Endometrial microvascular endothelial cells (primary cell): ENCODE measurements around the gene DBI. TPM values are rescaled to one million over a fixed set of nuclear protein-coding genes. Genes with fewer than 3 reads are reported as not detected.
"Not testable (repeated sequence)": the region's sequence is repeated elsewhere in the genome, so short reads cannot be mapped to it uniquely, and the experiment has no call there.

Experiments used
- in situ Hi-C: cut with HindIII; loops from 2 replicates; pipeline ENCODE4 v1.10.0; 2017; ENCODE audit warnings: low sequenced_read_pairs, low pct_unique_long_range_greater_than_20kb; ENCODE audit errors: inconsistent ontology term
- total RNA-seq: library from RNA; depleted of rRNA; stranded (reverse); fragments of >200 nt; gene quantifications from one replicate; pipeline ENCODE4 v1.2.3, GENCODE V29; 2015; ENCODE audit errors: inconsistent ontology term

DBI gene
- total RNA-seq, 1 donor from 2014 or later = 102 TPM

GRCh38 chr2:119387381-119388129 is 20.8 kb downstream of the DBI start:
- in situ Hi-C loops = no loop called here

DNA sequence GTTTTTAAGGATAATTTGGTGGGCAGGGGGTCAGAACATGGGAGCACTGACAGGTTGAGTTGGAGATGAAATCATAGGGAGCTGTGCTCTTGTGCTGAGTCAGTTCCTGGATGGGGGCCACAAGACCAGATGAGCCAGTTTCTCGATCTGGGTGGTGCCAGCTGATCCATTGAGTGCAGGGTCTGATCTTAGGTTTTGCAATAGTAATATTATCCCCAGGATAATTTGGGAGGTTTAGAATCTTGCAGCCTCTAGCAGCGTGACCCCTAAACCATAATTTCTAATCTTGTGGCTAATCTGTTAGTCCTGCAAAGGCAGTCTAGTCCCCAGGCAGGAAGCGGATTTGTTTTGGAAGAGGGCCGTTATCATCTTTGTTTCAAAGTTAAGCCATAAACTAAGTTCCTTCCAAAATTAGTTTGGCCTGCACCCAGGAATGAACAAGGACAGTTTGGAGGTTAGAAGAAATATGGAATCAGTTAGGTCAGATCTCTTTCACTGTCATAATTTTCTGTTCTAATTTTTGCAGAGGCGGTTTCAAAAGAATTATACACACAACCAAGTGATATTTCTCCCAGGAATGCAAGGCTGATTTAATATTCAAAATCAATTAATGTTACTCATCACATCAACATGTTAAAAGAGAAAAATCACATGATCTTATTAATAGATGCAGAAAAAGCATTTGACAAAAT is 23.0 kb downstream of the DBI start:
- in situ Hi-C loops = no loop called here

DNA sequence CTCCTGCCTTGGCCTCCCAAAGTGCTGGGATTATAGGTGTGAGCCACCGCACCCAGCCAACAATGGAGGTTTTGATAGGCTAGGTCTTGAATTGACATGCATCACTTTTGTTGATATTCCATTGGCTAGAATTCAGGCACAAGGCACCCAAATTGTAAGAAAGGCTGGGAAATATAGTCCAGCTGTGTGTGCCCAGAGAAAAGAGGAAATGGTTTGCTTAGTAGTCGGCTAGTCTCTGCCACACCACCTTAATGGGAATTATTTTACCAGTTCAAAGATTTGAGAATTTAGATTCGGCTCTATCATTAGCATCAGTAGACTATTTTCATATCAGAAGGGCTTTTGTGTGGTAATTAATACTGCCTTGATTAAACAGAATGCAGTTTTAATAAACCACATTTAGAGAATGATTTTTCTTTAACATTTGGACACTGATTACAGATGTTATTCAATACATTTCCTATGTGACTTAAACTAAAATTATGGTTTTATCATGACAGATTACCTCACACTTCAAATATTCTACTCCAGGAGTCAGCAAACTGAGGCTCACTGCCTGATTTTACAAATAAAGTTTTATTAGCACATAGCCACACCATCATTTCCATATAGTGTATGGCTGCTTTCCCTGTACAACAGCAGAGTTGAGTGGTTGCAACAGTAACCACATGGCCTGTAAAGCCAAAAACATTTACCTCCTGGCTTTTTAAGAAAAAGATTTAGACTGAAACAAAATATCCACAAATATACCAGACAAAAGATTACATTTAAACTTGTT is 27.4 kb downstream of the DBI start:
- in situ Hi-C loops = no loop called here

GRCh38 chr2:119397196-119397595 is 30.4 kb downstream of the DBI start:
- in situ Hi-C loops = no loop called here

DNA sequence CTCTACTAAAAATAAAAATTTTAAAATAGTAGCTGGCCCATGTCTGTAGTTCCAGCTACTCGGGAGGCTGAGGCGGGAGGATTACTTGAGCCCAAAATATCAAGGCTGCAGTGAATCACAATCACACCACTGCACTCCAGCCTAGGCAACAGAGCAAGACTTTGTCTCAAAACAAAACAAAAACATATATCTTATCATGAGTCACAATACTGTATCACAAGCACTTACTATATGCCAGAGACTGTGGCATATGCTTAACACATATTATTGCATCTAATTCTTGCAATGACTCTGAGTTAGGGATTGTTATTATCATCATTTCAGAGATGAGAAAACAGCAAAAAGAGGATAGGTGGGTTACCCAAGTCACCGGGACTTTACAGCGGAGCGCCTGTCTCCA is 35.3 kb downstream of the DBI start:
- in situ Hi-C loops = no loop called here

DNA sequence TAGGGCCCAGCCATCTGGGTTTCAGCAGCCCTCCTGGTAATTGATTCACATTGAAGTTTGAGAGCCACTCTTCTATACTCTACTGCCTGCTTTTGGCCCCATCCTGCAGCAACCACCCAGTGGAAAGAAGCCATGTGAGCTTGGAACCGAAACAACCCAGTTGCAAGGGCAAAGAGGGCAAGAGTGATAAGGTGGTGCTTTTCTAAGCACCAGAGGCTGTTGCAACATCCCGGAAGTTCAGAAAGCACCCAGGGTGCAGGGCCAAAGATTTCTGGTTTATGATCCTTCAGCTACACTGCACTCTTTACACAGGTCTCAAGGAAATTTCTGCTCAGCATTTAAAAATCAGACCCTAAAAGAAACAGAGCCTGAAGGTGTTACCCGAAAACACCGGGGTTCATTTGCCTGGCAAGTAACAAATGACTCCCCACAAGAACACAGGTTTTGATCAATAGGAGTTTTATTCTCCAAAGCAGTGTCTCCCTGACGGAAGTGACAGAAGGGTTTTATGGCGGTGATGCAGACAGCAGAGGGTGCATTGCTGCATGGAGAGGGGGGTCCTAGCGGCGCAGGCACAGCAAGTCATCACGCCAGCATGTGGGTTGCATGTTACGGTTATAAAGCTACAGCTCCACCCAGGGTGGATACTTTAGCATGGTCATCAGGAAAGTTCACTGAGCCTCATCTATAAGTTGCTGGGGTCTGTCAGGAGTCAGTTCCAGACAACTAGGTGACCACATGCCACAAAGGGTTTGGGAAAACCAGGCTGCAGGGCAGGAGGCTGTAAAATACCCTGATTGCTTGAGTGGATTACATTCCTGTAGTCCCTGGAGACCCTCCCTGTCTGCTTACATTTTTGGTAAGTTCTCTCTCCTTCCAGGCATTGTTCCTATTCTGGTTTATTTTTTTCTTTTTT is 36.1 kb downstream of the DBI start:
- in situ Hi-C loops = no loop called here

GRCh38 chr2:119403618-119404017 is 36.8 kb downstream of the DBI start:
- in situ Hi-C loops = not testable (repeated sequence)

GRCh38 chr2:119405151-119405550 is 38.4 kb downstream of the DBI start:
- in situ Hi-C loops = no loop called here

GRCh38 chr2:119407430-119408220 is 40.8 kb downstream of the DBI start:
- in situ Hi-C loops = no loop called here

DNA sequence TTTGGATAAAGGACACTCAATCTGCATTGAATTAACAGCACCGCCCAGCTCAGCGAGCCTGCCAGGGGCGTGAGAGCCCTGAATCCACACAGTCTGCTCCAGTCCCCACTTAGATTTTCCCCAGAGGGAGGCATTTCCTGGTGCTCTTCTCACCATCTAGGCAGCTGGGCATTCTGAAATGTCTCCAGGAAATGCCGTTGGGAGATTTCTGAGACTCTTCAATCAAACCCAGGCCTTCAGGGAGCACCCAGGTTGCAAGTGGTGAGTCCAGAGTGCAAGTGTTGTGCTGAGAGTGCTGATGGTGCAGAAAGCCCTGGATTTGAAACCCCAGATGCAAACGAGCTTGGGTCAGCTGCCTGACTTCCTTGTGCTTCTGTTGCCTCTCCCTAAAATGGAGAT is 41.4 kb downstream of the DBI start:
- in situ Hi-C loops = no loop called here

DNA sequence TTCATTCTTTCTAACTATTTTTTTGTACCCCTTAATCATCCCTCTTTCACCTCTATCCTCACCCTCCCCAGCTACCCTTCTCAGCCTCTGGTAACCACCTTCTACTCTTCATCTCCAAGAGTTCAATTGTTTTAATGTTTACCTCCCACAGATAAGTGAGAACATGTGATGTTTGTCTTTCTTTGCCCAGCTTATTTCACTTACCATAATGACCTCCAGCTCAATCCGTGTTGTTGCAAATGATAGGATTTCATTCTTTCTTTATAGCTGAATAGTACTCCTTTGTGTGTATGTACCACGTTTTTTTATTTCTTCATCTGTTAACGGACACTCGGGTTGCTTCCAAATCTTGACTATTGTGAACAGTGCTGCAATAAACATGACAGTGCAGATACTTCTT is 42.7 kb downstream of the DBI start:
- in situ Hi-C loops = no loop called here

DNA sequence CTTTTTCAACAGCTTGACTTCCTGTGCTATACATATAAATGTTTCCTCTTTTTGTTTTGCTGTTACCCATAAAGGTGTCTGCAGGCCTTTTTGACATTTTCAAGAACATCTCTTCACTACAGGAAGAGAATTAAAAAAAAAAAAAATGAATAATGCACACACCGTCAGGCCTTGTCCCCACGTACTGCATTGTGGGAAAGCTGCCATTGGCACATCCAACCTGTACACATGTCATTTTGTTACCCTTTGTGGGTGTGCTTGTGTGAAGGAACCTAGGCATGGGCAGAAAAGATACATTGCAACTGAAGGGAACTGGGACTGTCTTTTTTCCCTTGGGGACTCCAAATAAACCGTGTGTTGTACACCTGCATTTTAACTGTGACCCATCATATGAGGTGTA is 48.1 kb downstream of the DBI start:
- in situ Hi-C loops = loop anchor here (10.0 kb wide), 1 partner anchor 60 kb away; no protein-coding TSS in a partner anchor

DNA sequence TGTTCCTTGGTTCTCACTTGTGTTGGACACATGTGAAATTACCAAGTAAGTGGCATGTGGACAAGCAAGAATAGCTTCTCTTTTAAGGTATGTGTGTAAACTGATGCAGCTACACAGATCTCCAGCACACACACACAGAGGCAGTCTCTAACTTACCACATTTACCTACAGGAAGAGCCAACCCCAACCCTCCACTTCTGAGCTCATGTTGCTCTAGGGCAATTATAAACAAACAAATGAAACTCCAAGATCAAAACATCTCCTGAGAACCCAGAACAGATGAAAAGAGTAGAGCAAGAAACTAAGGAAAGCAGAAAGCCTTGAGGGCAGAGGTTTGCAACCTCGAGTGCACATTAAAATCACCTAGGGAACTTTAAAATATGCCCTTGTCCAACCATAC is 48.9 kb downstream of the DBI start:
- in situ Hi-C loops = loop anchor here (10.0 kb wide), 1 partner anchor 59 kb away; no protein-coding TSS in a partner anchor

- in situ Hi-C loops = loop anchor here (10.0 kb wide), 1 partner anchor 58 kb away; no protein-coding TSS in a partner anchor
These were observed 49.6 kb downstream of the DBI start for GRCh38 chr2:119416299-119416923.

DNA sequence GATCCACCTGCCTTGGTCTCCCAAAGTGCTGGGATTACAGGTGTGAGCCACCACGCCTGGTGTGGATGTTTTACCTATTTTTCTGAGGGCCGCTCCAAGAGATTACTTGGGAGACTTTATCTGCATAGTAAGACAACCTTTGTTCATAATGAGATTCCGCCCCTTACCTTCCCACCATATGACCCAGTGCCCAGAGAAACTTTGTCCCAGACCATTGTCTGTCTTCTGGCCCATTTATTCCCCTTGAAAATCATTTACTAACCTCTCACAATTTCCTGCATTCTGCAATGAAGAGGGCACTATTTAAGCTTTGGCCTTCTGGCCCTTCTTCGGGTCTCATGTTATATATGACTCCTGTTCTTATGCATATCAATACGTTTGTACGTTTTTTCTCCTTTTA is 51.1 kb downstream of the DBI start:
- in situ Hi-C loops = loop anchor here (10.0 kb wide), 1 partner anchor 57 kb away; no protein-coding TSS in a partner anchor

DNA sequence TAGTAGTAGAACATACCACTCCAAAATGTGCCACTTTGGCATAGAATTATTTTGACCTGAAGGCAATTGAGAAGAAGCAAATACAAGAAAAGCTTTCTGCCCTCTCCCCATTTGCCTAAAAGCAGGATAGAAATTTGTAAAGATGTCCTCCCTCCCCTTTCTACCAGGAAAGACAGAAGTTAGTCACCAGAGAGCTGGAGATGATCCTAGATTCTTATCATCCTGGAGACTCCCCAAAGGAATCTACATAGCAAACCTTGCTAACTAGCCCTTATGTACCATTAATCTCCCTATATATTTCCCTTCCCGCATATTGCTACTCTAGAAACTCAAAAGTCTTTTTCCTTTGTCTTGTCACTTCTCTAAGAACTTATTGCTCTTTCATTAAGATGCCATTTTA is 52.3 kb downstream of the DBI start:
- in situ Hi-C loops = loop anchor here (10.0 kb wide), 1 partner anchor 56 kb away; no protein-coding TSS in a partner anchor

DNA sequence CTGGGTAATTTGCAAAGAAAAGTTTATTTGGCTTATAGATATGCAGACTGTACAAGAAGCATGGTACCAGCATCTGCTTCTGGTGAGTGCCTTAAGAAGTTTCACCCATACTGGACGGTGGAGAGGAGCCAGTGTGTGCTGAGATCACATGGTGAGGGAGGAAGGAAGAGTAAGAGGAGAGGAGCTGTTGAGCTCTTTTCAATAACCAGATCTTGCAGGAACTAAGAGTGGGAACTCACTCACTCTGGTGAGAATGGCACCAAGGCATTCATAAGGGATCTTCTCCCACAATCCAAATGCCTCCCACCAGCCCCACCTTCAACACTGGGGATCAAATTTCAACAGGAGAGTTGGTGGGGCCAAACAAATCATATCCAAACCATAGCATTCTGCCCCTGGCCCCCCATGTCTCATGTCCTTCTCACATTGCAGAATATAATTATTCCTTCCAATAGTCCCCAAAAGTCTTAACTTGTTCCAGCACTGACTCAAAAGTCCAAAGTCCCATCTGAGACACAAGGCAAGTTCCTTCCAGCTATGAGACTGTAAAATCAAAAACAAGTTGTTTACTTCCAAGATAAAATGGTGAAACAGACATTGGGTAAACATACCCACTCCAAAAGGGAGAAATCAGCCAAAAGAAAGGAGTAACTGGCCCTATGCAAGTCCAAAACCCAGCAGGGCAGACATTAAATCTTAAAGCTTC is 53.2 kb downstream of the DBI start:
- in situ Hi-C loops = loop anchor here (10.0 kb wide), 1 partner anchor 55 kb away; no protein-coding TSS in a partner anchor
